Fibroblast of pulmonary artery (primary cell): ENCODE measurements around the gene DOCK9.

Experiments
- DNase-seq: peaks from one replicate; pipeline ENCODE4 v3.0.0-alpha.2; 2010; ENCODE audit warnings: low read depth
- H3K4me3 ChIP-seq: replicated peaks from 2 replicates; pipeline ENCODE4 v1.5.1; 2011; ENCODE audit warnings: low read depth, mild to moderate bottlenecking, control low read depth, low read length, moderate library complexity
- CTCF ChIP-seq: IDR thresholded peaks from 2 replicates; pipeline ENCODE4 v1.5.1; 2011; ENCODE audit warnings: mild to moderate bottlenecking, control low read depth, low read length, inconsistent platforms; ENCODE audit errors: missing control alignments

Gene DOCK9

GRCh38 chr13:98990701-98991100 is 12.8 kb upstream of the DOCK9 start:
- no peak for DNase-seq
- TF ChIP-seq CTCF: no peak
- H3K4me3 ChIP-seq: no peak overlapping the region

DNA sequence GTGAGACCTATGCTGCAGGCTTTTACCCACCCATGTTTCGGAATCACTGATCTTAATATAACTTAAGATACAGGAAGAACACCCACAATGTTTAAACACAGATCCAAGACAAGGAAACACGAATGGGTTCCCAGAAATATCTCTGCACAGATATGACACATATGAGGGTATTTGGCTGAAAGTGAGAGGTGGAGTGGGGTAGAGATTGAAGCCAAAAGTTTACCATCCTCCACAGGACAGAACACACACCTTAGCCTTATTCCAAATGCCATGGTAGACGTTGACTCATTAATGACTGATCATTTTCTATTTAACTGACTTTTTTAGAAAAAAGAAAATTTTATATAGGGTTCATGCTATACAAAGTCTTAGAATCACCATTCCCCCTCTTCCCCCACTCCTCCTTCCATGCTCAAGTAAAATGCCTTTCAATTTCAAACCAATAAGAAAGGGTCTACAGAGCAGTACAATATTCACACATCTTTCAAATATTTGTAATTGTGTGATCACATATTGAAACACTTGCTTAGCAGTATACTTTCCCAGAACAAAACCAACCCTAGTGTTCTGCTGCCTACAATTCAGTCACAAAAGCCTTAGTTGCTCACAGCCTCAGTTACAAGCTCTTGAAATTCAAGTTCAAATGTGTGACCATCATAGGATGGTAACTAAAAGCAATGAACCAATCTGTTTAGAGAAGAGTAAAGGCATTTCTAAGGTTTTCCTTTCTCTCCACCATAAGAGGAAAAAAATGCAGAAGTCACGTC is 11.8 kb upstream of the DOCK9 start:
- H3K4me3 ChIP-seq: no peak overlapping the region
- DNase-seq: no peak
- no peak for TF ChIP-seq CTCF

DNA sequence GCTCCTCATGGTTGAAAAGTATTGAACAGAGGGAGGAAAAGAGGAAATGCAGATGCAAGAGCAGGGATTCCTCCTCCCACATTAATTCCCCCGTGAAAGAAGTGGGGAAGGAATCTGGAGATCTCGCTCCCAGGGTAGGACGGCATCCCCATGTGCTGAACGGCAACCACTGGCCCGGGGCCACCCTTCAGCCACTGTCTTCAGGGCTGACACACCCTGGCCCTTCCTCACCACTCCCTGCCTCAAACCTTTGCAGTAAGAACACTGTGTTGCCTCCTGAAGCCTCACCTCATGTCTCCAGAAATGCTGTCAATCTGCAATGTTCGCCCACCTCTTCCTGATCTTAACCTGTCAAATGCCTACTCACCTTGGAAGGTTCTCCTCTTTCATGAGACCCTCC is 10.9 kb upstream of the DOCK9 start:
- DNase-seq: no peak
- no peak for TF ChIP-seq CTCF
- H3K4me3 ChIP-seq: no peak overlapping the region

DNA sequence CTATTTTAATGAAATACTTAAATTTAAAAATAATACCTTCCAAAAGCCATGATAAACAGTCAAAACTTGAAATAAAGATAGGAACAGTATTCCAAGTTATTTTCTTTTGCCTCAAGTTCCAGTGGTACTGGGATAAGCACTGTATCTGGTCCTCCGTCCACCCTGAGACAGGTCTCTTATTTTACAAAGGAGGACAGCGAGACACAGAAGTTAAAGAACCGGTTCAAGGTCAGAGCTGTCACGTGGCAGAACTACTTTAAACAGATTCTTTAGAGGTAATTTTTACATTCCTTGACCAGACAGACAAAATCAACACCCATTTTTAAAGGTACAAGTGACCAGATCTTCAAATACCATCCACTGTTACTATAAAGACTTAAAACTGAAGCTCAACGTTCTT is 10.4 kb upstream of the DOCK9 start:
- no peak for TF ChIP-seq CTCF

GRCh38 chr13:98987275-98987674 is 9.4 kb upstream of the DOCK9 start:
- no peak for DNase-seq
- no peak overlapping the region for H3K4me3 ChIP-seq
- TF ChIP-seq CTCF: no peak

More for the DNA sequence above, 10.4 kb upstream of the DOCK9 start:
- no peak overlapping the region for H3K4me3 ChIP-seq
- DNase-seq: no peak

DNA sequence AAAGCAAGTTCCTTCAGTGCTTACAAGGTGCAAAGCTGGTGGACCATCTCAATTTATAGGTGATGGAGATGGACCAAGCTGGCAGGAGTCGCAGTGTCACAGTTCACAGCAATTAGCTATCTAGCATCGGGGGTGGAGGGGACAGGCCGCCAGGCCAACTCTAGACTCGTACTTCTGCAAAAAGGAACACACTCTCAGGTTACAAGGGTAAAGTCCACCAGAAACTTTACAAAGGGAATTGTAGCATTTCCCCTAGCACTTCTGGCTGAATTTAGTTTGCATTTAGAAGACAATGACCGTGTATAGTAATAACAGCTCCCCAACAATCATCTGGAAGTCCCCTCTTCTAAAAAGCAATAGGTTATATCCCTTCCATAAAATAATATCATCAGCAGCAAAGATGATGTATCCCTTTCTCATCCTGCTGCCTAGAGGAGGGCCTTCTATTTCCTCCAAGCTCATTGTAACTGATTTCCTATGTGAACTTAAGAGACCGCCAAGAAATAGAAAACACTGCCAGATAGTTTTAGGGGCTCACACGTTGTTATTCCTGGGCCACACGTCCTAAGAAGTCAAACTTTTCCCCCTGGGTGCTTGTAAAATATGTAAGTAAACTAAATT is 8.5 kb upstream of the DOCK9 start:
- no peak for DNase-seq
- H3K4me3 ChIP-seq: no peak overlapping the region
- no peak for TF ChIP-seq CTCF

- H3K4me3 ChIP-seq: no peak overlapping the region
- no peak for DNase-seq
- no peak for TF ChIP-seq CTCF
Measured at GRCh38 chr13:98985591-98985990, 7.7 kb upstream of the DOCK9 start.
